GM12892 (cell line): Measurements from ENCODE around the gene ACACB.

Source experiments
- POLR2A ChIP-seq: IDR thresholded peaks from 2 replicates; pipeline ENCODE4 v1.6.1; 2011; ENCODE audit warnings: low read depth, low read length, control low read depth
- POLR2AphosphoS5 ChIP-seq: IDR thresholded peaks from 2 replicates; pipeline ENCODE4 v1.6.1; 2011; ENCODE audit warnings: low read depth, low read length, control low read depth
- TAF1 ChIP-seq: IDR thresholded peaks from 2 replicates; pipeline ENCODE4 v1.6.1; 2011; ENCODE audit warnings: low read depth, mild to moderate bottlenecking, control low read depth, low read length, borderline replicate concordance

- no peak for TF ChIP-seq TAF1
- TF ChIP-seq POLR2A, result no peak
- no peak for TF ChIP-seq POLR2AphosphoS5
Measured at GRCh38 chr12:109293106-109293505, 176.7 kb downstream of the ACACB start.
